ENCODE measurements around the gene SELL. TPM values are rescaled to one million over a fixed set of nuclear protein-coding genes. Genes with fewer than 3 reads are reported as not detected.

SELL gene
- total RNA-seq, 2 experiments from 2014 or later: 0.16 to 2.2 TPM

DNA sequence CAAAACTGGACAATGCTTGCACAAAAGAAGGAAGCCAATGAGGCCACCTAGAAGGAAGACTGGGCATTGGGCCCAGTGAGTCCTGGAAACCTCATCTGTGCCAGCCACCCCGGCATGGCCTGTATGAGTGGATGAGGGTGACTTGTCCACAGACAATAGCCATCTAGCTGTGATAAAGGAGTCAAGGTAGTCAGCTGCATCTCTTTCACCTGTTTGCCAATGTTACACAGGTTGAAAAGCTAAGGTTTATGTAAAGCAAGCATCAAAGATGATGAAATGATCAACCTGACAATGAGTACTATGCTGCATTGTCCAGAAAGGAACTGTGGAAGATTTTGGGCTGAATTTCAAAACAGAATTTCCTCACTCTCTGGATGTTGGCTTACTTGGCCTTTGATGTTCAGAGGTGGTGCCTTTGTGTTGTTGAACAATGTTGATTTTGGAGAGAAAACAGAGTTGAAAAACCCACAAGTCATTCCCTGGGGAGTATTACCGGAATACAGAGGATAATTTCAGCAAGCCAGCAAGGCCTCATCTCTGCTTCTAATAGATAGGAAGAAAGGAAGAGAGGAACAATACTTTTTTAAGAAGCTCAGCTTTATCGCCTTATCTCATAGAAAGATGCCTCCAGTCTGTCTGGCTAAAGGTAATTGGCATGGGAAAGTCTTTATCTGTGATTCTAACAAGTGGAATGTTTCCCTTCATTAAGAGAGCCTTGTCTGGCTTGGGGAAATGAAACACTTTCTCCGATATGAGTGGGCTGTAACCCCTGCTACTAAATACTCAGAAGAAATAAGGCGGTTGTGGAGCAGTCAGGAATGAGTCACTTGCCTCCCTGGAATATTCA lies 33.8 kb upstream of the SELL start:
- intact Hi-C loops (cut with micrococcal nuclease; ENCODE audit: unreplicated experiment): no loop called here
- no TSS peak for BruUV-seq (replicated peaks)

DNA sequence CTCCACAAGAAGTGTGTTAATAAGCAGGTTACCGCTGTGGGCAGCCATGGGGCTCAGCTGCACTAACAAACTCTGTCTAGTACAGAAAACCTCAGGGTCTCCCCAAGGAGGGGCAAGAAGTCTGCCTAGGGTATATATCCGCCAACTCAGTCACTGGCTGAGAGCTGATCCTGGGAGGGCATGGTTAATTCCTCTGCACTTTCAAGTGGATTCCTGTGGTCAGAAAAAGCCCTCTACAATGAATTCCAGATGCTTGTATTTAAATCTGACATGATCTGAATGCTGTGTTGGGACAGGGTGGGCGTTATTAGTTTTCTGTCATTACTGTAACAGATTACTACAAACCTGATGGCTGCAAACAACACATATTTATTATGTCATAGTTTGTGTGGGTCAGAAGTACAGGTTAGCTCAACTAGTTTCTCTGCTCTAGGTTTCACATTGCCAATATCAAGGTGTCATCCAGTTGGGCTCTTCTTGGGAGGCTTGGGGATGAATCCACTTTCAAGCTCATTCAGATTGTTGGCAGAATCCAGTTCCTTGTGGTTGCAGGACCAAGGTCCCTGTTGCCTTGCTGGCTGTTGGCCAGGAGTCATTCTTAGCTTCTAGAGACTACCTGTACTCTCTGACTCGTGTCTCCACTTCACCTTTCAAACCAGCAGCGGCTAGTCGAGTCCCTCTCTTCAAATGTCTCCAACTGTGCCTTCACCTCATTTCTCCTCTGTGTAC lies 30.4 kb upstream of the SELL start:
- ChIA-PET CTCF (ENCODE audit: unreplicated experiment) (no interaction called here), POLR2A (interaction anchor here (1.1 kb wide), 1 partner anchor 107 kb away, joined by 3 read pairs; no protein-coding TSS in a partner anchor)
- intact Hi-C loops (cut with micrococcal nuclease; ENCODE audit: unreplicated experiment): no loop called here
- H3K9me3 ChIP-seq (ENCODE audit: low read length): no peaks in the 10 kb centered on the region
- H4K20me1 ChIP-seq (ENCODE audit: insufficient read depth, low read length): no peaks in the 10 kb centered on the region
- H2AFZ ChIP-seq (ENCODE audit: low read length): no peak overlapping the region
- H3K27ac ChIP-seq (ENCODE audit: low read depth, low read length, poor library complexity, severe bottlenecking): no peak overlapping the region
- H3K9me2 ChIP-seq (ENCODE audit: insufficient read depth, low read length): no peaks in the 10 kb centered on the region
- H3K79me2 ChIP-seq (ENCODE audit: insufficient read depth, low read depth, low read length): no peaks in the 10 kb centered on the region
- H3K4me1 ChIP-seq (ENCODE audit: insufficient read depth, low read length, poor library complexity, severe bottlenecking): no peaks in the 10 kb centered on the region
- TF ChIP-seq, protein P1, sequence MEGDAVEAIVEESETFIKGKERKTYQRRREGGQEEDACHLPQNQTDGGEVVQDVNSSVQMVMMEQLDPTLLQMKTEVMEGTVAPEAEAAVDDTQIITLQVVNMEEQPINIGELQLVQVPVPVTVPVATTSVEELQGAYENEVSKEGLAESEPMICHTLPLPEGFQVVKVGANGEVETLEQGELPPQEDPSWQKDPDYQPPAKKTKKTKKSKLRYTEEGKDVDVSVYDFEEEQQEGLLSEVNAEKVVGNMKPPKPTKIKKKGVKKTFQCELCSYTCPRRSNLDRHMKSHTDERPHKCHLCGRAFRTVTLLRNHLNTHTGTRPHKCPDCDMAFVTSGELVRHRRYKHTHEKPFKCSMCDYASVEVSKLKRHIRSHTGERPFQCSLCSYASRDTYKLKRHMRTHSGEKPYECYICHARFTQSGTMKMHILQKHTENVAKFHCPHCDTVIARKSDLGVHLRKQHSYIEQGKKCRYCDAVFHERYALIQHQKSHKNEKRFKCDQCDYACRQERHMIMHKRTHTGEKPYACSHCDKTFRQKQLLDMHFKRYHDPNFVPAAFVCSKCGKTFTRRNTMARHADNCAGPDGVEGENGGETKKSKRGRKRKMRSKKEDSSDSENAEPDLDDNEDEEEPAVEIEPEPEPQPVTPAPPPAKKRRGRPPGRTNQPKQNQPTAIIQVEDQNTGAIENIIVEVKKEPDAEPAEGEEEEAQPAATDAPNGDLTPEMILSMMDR (conservative IDR thresholded peaks at IDR 0.05; ENCODE audit: low read length): no peak
- no peak for TF ChIP-seq EZH2phosphoT487 (IDR thresholded peaks at IDR 0.05; ENCODE audit: borderline replicate concordance, low read depth, low read length)
- no TSS peak for BruUV-seq (replicated peaks)
- no peak overlapping the region for H3K4me2 ChIP-seq (ENCODE audit: low read length)
- DNase-seq (ENCODE audit: low spot score): no peak
- H3K36me3 ChIP-seq (ENCODE audit: insufficient read depth, low read length): no peaks in the 10 kb centered on the region
- no peak overlapping the region for H3K4me3 ChIP-seq (ENCODE audit: low read depth, low read length, poor library complexity, severe bottlenecking)

More for the DNA sequence above, 33.8 kb upstream of the SELL start:
- Histone ChIP-seq H3K9me3 (ENCODE audit: low read length) (no peaks in the 10 kb centered on the region), H3K36me3 (ENCODE audit: insufficient read depth, low read length) (no peaks in the 10 kb centered on the region), H3K27ac (ENCODE audit: low read depth, low read length, poor library complexity, severe bottlenecking) (no peak overlapping the region), H4K20me1 (ENCODE audit: insufficient read depth, low read length) (no peaks in the 10 kb centered on the region), H3K79me2 (ENCODE audit: insufficient read depth, low read depth, low read length) (no peaks in the 10 kb centered on the region), H3K4me1 (ENCODE audit: insufficient read depth, low read length, poor library complexity, severe bottlenecking) (no peaks in the 10 kb centered on the region), H3K4me3 (ENCODE audit: low read depth, low read length, poor library complexity, severe bottlenecking) (no peak overlapping the region), H3K4me2 (ENCODE audit: low read length) (no peak overlapping the region), H3K9me2 (ENCODE audit: insufficient read depth, low read length) (no peaks in the 10 kb centered on the region), H2AFZ (ENCODE audit: low read length) (no peak overlapping the region)
- CTCF ChIA-PET (ENCODE audit: unreplicated experiment): no interaction called here
- DNase-seq (ENCODE audit: low spot score): no peak
- POLR2A ChIA-PET: no interaction called here
- TF ChIP-seq, protein P1 (conservative IDR thresholded peaks at IDR 0.05; ENCODE audit: low read length): no peak
- TF ChIP-seq EZH2phosphoT487 (IDR thresholded peaks at IDR 0.05; ENCODE audit: borderline replicate concordance, low read depth, low read length): no peak

DNA sequence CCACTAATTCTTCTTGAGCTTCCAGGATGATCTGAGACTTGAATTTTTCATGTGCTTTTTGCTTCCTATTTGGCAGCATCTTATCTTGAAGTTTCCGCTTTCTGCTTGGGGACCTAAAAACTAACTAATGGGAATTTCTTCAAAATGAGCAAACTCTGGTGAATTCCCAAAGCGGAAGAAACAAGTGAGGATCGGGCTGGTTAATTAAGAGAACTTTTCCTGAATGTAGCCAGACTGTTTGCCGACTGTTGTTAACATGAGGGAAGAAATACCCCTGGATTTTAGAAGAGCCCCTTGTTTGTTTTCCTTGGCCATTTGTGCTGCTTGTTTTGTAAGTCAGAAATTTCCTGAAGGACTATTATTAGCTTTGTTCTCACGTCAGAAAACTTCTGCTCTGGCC lies 28.6 kb upstream of the SELL start:
- intact Hi-C loops (cut with micrococcal nuclease; ENCODE audit: unreplicated experiment): no loop called here

More for the DNA sequence above, 28.6 kb upstream of the SELL start:
- H3K27ac ChIP-seq (ENCODE audit: low read depth, low read length, poor library complexity, severe bottlenecking): no peak overlapping the region
- H3K9me3 ChIP-seq (ENCODE audit: low read length): no peaks in the 10 kb centered on the region
- no peak overlapping the region for H3K4me2 ChIP-seq (ENCODE audit: low read length)
- no peak overlapping the region for H2AFZ ChIP-seq (ENCODE audit: low read length)
- H3K4me1 ChIP-seq (ENCODE audit: insufficient read depth, low read length, poor library complexity, severe bottlenecking): no peaks in the 10 kb centered on the region
- ChIA-PET CTCF (ENCODE audit: unreplicated experiment) (no interaction called here), POLR2A (no interaction called here)
- H3K79me2 ChIP-seq (ENCODE audit: insufficient read depth, low read depth, low read length): no peaks in the 10 kb centered on the region
- H4K20me1 ChIP-seq (ENCODE audit: insufficient read depth, low read length): no peaks in the 10 kb centered on the region
- no peak overlapping the region for H3K4me3 ChIP-seq (ENCODE audit: low read depth, low read length, poor library complexity, severe bottlenecking)
- H3K36me3 ChIP-seq (ENCODE audit: insufficient read depth, low read length): no peaks in the 10 kb centered on the region
- H3K9me2 ChIP-seq (ENCODE audit: insufficient read depth, low read length): no peaks in the 10 kb centered on the region
- DNase-seq (ENCODE audit: low spot score): no peak
- TF ChIP-seq, protein P1 (conservative IDR thresholded peaks at IDR 0.05; ENCODE audit: low read length): no peak
- no peak for TF ChIP-seq EZH2phosphoT487 (IDR thresholded peaks at IDR 0.05; ENCODE audit: borderline replicate concordance, low read depth, low read length)
- BruUV-seq (replicated peaks): no TSS peak
